Measurements from ENCODE around the gene NATD1. TPM values are rescaled to one million over a fixed set of nuclear protein-coding genes. Genes with fewer than 3 reads are reported as not detected.

NATD1 gene
- total RNA-seq, 1 experiment from 2014 or later, result 7.3 TPM

- no peak overlapping the region for H3K4me2 ChIP-seq (ENCODE audit: insufficient read depth, insufficient read length, low read length)
- peaks cover 44% of the 10 kb centered on the region in 2 experiments for H3K4me1 Mint-ChIP-seq
- H3K4me1 ChIP-seq (ENCODE audit: insufficient read depth, low read length), result peaks cover 2% of the 10 kb centered on the region; the same call in 1 of the 2 replicates
- no CpG with 5 or more reads among the region's 1 CpG for WGBS (ENCODE audit: extremely low coverage, insufficient read length, low lambda C conversion rate)
- H3K27ac Mint-ChIP-seq, result 0 out of 7 replicates have a peak overlapping the region, but pooled peaks of 1 of the 3 experiments have one; percentile 23
- no peak overlapping the region for H2BK120ac ChIP-seq (ENCODE audit: low read depth, low read length, poor library complexity, severe bottlenecking)
- no peak for DNase-seq
- H2AK5ac ChIP-seq (ENCODE audit: insufficient read length, low read length), result no peak overlapping the region
- H3K36me3 Mint-ChIP-seq (ENCODE audit: insufficient read depth in 1 of 3, low read depth in 3 of 3), result peaks cover 0 to 12% (median 7%) of the 10 kb centered on the region in 3 experiments; a peak in 2 of 7 replicates
- H3K27ac ChIP-seq (ENCODE audit: insufficient read length, low read depth, low read length), result no peak overlapping the region
- no peak overlapping the region for H2AFZ ChIP-seq (ENCODE audit: low read length)
- no peak overlapping the region; a peak in 1 of 5 replicates for H3K4me3 Mint-ChIP-seq
- peaks cover 14% of the 10 kb centered on the region for H3K23me2 ChIP-seq (ENCODE audit: insufficient read length, low read depth, low read length, poor library complexity, severe bottlenecking)
- H3K27me3 Mint-ChIP-seq (ENCODE audit: low read depth), result no peaks in the 10 kb centered on the region
- H4K91ac ChIP-seq (ENCODE audit: insufficient read length, low read depth, low read length), result no peak overlapping the region
- H3K23ac ChIP-seq (ENCODE audit: insufficient read length, low read depth, low read length), result no peak overlapping the region
- H3K9ac ChIP-seq (ENCODE audit: extremely low read depth, insufficient read length, low read length), result no peak overlapping the region
- H2BK5ac ChIP-seq (ENCODE audit: insufficient read length, low read length), result no peak overlapping the region
- no peak for TF ChIP-seq CTCF (conservative IDR thresholded peaks at IDR 0.05)
- no peak overlapping the region for H2BK20ac ChIP-seq (ENCODE audit: low read depth, low read length, poor library complexity, severe bottlenecking)
- H3K79me2 ChIP-seq (ENCODE audit: insufficient read depth, low read length), result peaks cover 12% of the 10 kb centered on the region; the same call in 1 of the 2 replicates
- no peak overlapping the region for H3K14ac ChIP-seq (ENCODE audit: insufficient read depth, low read length)
- H2BK12ac ChIP-seq (ENCODE audit: insufficient read length, low read depth, low read length), result no peak overlapping the region
- no peak overlapping the region for H3T11ph ChIP-seq (ENCODE audit: low read length)
- no peak overlapping the region for H3K4ac ChIP-seq (ENCODE audit: low read depth, low read length)
- H3K9me3 Mint-ChIP-seq, result 0 out of 5 replicates have a peak, but pooled peaks cover 0 to 3% of the 10 kb centered on the region in 2 experiments
- H4K5ac ChIP-seq (ENCODE audit: insufficient read length, low read depth, low read length), result no peak overlapping the region
- H3K18ac ChIP-seq (ENCODE audit: insufficient read length, low read depth, low read length), result no peak overlapping the region
- H3K9me3 ChIP-seq (ENCODE audit: control insufficient read depth, low read depth, low read length), result no peaks in the 10 kb centered on the region
- H3K27me3 ChIP-seq (ENCODE audit: insufficient read depth, low read length), result no peaks in the 10 kb centered on the region
- no peak overlapping the region for H4K8ac ChIP-seq (replicated peaks; ENCODE audit: insufficient read length, low read depth, low read length)
- H3K56ac ChIP-seq (ENCODE audit: insufficient read length, low read depth, low read length), result no peak overlapping the region
- no peaks in the 10 kb centered on the region for H3K79me1 ChIP-seq (ENCODE audit: insufficient read depth, low read depth, low read length, poor library complexity, severe bottlenecking)
- H2BK15ac ChIP-seq (ENCODE audit: low read depth, low read length), result no peak overlapping the region
- H4K20me1 ChIP-seq (ENCODE audit: control insufficient read depth, insufficient read depth, insufficient read length), result no peaks in the 10 kb centered on the region
Observed at GRCh38 chr17:21217346-21217745, 35.9 kb downstream of the NATD1 start.
